Heart right ventricle (tissue), 16 donors: ENCODE data around the gene SUCNR1. TPM values are rescaled to one million over a fixed set of nuclear protein-coding genes. Genes with fewer than 3 reads are reported as not detected.

Experiments
- ATAC-seq, 8 donors: fragments of 200-7000 bp; cut with Tn5 transposase; one replicate each; pipeline ENCODE4 v1.9.1; 2020; ENCODE audit warnings: mild to moderate bottlenecking in 8 of 8, moderate library complexity in 8 of 8, moderate number of reproducible peaks in 1 of 8
- DNase-seq, 2 donors: peaks; one replicate each; pipeline ENCODE4 v3.0.0-alpha.2; 2020
- H3K27ac ChIP-seq, 10 donors: fragments of 200-600 bp; sonication (generic) in 2 of 10; one replicate each; pipeline versions ENCODE4 v1.5.0 to v1.8.0; 2020 to 2022; ENCODE audit warnings: mild to moderate bottlenecking in 3 of 10
- H3K27me3 ChIP-seq, 7 donors: fragments of 200-600 bp; one replicate each; pipeline ENCODE4 v1.8.0; 2021 to 2022; ENCODE audit warnings: mild to moderate bottlenecking in 2 of 7
- H3K36me3 ChIP-seq, 9 donors: fragments of 200-600 bp; sonication (generic) in 1 of 9; one replicate each; pipeline versions ENCODE4 v1.5.0 to v1.8.0; 2020 to 2022; ENCODE audit warnings: mild to moderate bottlenecking in 2 of 9
- H3K4me1 ChIP-seq, 9 donors: fragments of 200-600 bp; sonication (generic) in 1 of 9; one replicate each; pipeline versions ENCODE4 v1.5.0 to v1.8.0; 2020 to 2022; ENCODE audit warnings: mild to moderate bottlenecking in 4 of 9
- H3K4me3 ChIP-seq, 10 donors: fragments of 200-600 bp; sonication (generic) in 2 of 10; one replicate each; pipeline versions ENCODE4 v1.5.0 to v1.8.0; 2020 to 2022; ENCODE audit warnings: mild to moderate bottlenecking in 7 of 10, moderate library complexity in 2 of 10
- H3K9me3 ChIP-seq, 11 donors: fragments of 200-600 bp in 10 of 11; sonication (generic) in 2 of 11; one replicate each; pipeline versions ENCODE4 v1.5.0 to v1.8.0; 2013 to 2022; ENCODE audit warnings: mild to moderate bottlenecking in 2 of 11, control low read depth in 1 of 11, moderate library complexity in 1 of 11
- CTCF ChIP-seq, 9 donors: fragments of 200-600 bp; sonication (generic) in 2 of 9; IDR thresholded peaks; one replicate each; pipeline versions ENCODE4 v1.5.0 to v1.8.0; 2021 to 2022; ENCODE audit warnings: antibody characterized with exemption in 9 of 9, mild to moderate bottlenecking in 5 of 9, moderate library complexity in 1 of 9
- WGBS, 2 donors: extraction: QIAGEN DNeasy Blood & Tissue Kit; methylation state at CpG; one replicate each; pipeline ENCODE4 v1.1.7; 2013; ENCODE audit warnings: inconsistent platforms in 1 of 2; 5-methylcytosine and 5-hydroxymethylcytosine counted together
- intact Hi-C, 10 donors: fragments of 100-400 bp; cut with DNase I; formaldehyde crosslinking; loops; one replicate each; pipeline versions ENCODE4 v1.11.1 to v1.14.2; 2022
- polyA plus RNA-seq, 2 donors: library from polyadenylated mRNA; stranded (reverse); fragments of 200-250 nt; gene quantifications; one replicate each; pipeline ENCODE4 v1.2.3, GENCODE V29; 2013
- total RNA-seq, 10 donors: library from RNA; stranded (reverse); fragmentation: NEBNext Ultra II Directional in 3 of 10; extraction: Animal tissue kit (Norgen Biotek cat#: 25700) in 3 of 10; gene quantifications; one replicate each; pipeline versions ENCODE4 v1.2.1 to v1.2.4, GENCODE V29; 2021 to 2023
- donor health status: Arrhythmogenic right ventricular cardiomyopathy.
- donor health status: ischemic (EF 13 %, LVEDD 7.1; RV severe dilation, severe dysfunction).
- donor health status: healthy with polysubstance abuse.
- donor health status: DM: no; HTN: yes; CAD: no.
- donor health status: DM: no; HTN: no; CAD: no.
- donor health status: ischemic (EF 25% LVEDD 6.9; RV normal size, moderate dysfunction).
- donor health status: ischemic (EF 25% LVEDD 5.7; RV mildly dilated, moderate dysfunction).
- donor health status: healthy.
- donor health status: DM: yes; HTN: yes; CAD: no.
- donor health status: Ischemic cardiomyopathy.
- donor health status: ischemic (EF 35%, LVEDD 5.7; RV mildly dilated, moderate dysfunction).
- donor health status: nonischemic (EF 11% LVEDD 7.7; RV severe dilation, severe dysfunction).
- donor health status: DM: yes; HTN: yes; CAD: no.
- donor health status: PGD.
- donor health status: ischemic (EF 29% LVEDD 5.4; RV normal size, mild dysfunction).
- donor health status: nonischemic (EF 23%, LVEDD 6.1; RV moderate dilation, normal function).

SUCNR1 gene
- total and polyA plus RNA-seq, 12 donors, result 0.04 to 2.4 (median 0.13) TPM; not detected in 2

- Histone ChIP-seq H3K27ac (no peak overlapping the region), H3K4me3 (no peak overlapping the region), H3K9me3 (no peaks in the 10 kb centered on the region), H3K27me3 (no peaks in the 10 kb centered on the region), H3K36me3 (no peaks in the 10 kb centered on the region), H3K4me1 (peaks cover under 1 to 33% (median 23%) of the 10 kb centered on the region in 9 donors)
- no peak for TF ChIP-seq CTCF (IDR thresholded peaks at IDR 0.05)
- no peak for ATAC-seq
- no peak for DNase-seq
- intact Hi-C loops, result loop anchor here in 1 of 10 donors (10.0 kb wide), 1 partner anchor 62 kb away; no protein-coding TSS in a partner anchor
- WGBS, 2 donors, result 95 to 98% methylated on average over 2 of the region's 2 CpGs
These were observed 33.3 kb downstream of the SUCNR1 start for GRCh38 chr3:151906751-151907150.

- H3K36me3 ChIP-seq, result no peaks in the 10 kb centered on the region
- peaks cover 0 to 16% (median 8%) of the 10 kb centered on the region in 9 donors for H3K4me1 ChIP-seq
- H3K27ac ChIP-seq, result no peak overlapping the region
- no peak overlapping the region for H3K4me3 ChIP-seq
- DNase-seq, result no peak
- H3K27me3 ChIP-seq, result no peaks in the 10 kb centered on the region
- no peak for ATAC-seq
- no peak for TF ChIP-seq CTCF (IDR thresholded peaks at IDR 0.05)
- intact Hi-C loops, result loop anchor here in 1 of 10 donors (10.0 kb wide), 1 partner anchor 64 kb away; no protein-coding TSS in a partner anchor
- H3K9me3 ChIP-seq, result no peaks in the 10 kb centered on the region
- WGBS, 2 donors, result 92 to 94% methylated on average over 3 of the region's 3 CpGs
These were observed 35.0 kb downstream of the SUCNR1 start for GRCh38 chr3:151908399-151908798.

GRCh38 chr3:151909681-151910405, 36.4 kb downstream of the SUCNR1 start:
- Histone ChIP-seq H3K27ac (no peak overlapping the region), H3K4me3 (no peak overlapping the region), H3K27me3 (no peaks in the 10 kb centered on the region), H3K9me3 (no peaks in the 10 kb centered on the region), H3K4me1 (peaks cover 0 to 2% (median 0%) of the 10 kb centered on the region in 9 donors), H3K36me3 (no peaks in the 10 kb centered on the region)
- TF ChIP-seq CTCF (IDR thresholded peaks at IDR 0.05), result no peak
- no peak for ATAC-seq
- no peak for DNase-seq
- intact Hi-C loops, result loop anchor here in 5 of 10 donors (10.0 kb wide), 4 partner anchors 65 to 475 kb away; partner anchors contain the start of gene IGSF10 (in 1 of the 5)
- WGBS, 2 donors, result 38 to 72% methylated on average over 1 of the region's 1 CpG

GRCh38 chr3:151911462-151911861, 38.0 kb downstream of the SUCNR1 start:
- TF ChIP-seq CTCF (IDR thresholded peaks at IDR 0.05), result no peak
- Histone ChIP-seq H3K4me3 (no peak overlapping the region), H3K9me3 (no peaks in the 10 kb centered on the region), H3K27ac (no peak overlapping the region), H3K4me1 (no peaks in the 10 kb centered on the region), H3K27me3 (no peaks in the 10 kb centered on the region), H3K36me3 (no peaks in the 10 kb centered on the region)
- DNase-seq (no peak), ATAC-seq (no peak)
- 79 to 96% methylated on average over 1 of the region's 1 CpG for WGBS, 2 donors
- intact Hi-C loops, result loop anchor here in 5 of 10 donors (10.0 kb wide), 4 partner anchors 67 to 477 kb away; partner anchors contain the start of gene IGSF10 (in 1 of the 5)
